K562 (cell line): ENCODE results near the gene UBE2J2. TPM values are rescaled to one million over a fixed set of nuclear protein-coding genes. Genes with fewer than 3 reads are reported as not detected.

Experiments
- ATAC-seq: fragments of 200-7000 bp; cut with Tn5 transposase; 3 replicates; pipeline ENCODE4 v1.9.1; 2020; ENCODE audit warnings: moderate library complexity
- BruUV-seq: library from RNA; stranded (reverse); fragments of 400-500 nt; replicated peaks from 2 replicates; lab custom pipeline; 2021; lab: Mats Ljungman, UMichigan
- CTCF ChIA-PET: fragments of 300-600 bp; formaldehyde crosslinking; extraction: SDS; loops from one replicate; lab custom pipeline; 2021; ENCODE audit warnings: low intra/inter-chr PET ratio; lab: Yijun Ruan, JAX
- POLR2A ChIA-PET: fragments of 300-600, 350-650 bp; sonication (Branson Sonifier 250); formaldehyde crosslinking; extraction: SDS; loops from one replicate; lab custom pipeline; 2021; ENCODE audit warnings: antibody characterized with exemption, inconsistent platforms; lab: Yijun Ruan, JAX
- DNase-seq, 4 experiments: peaks; one replicate each; pipeline versions ENCODE4 v3.0.0 to v3.0.0-alpha.2; 2011 to 2018; ENCODE audit warnings: low spot score in 3 of 4, mixed read lengths in 3 of 4; ENCODE audit errors: extremely low read depth in 1 of 4
- FAIRE-seq: peaks from 2 replicates; lab custom pipeline; 2011; peaks lifted over from hg19 to GRCh38; lab: Jason Lieb, UNC
- H2AFZ ChIP-seq: 2 replicates; pipeline ENCODE4 v1.6.0; 2011; ENCODE audit warnings: low read depth, low read length, control low read depth, inconsistent platforms
- H3K27ac ChIP-seq: fragments of 200-600 bp; 3 replicates; pipeline ENCODE4 v1.8.0; 2011; ENCODE audit warnings: low read depth, mild to moderate bottlenecking, control low read depth, inconsistent platforms, low read length, moderate library complexity, mixed read lengths; ENCODE audit errors: extremely low read depth
- H3K27me3 ChIP-seq, 2 experiments: fragments of 300-600 bp in 1 of 2; 2 replicates in 1 of 2; 3 replicates in 1 of 2; pipeline versions ENCODE4 v1.6.0 to v1.8.0; 2011; ENCODE audit warnings: inconsistent platforms in 2 of 2, low read length in 2 of 2, mild to moderate bottlenecking in 1 of 2, mixed read lengths in 1 of 2, moderate library complexity in 1 of 2; ENCODE audit not compliant: control insufficient read depth in 2 of 2, insufficient read depth in 2 of 2
- H3K36me3 ChIP-seq: fragments of 300-600 bp; 3 replicates; pipeline ENCODE4 v1.8.0; 2011; ENCODE audit warnings: mild to moderate bottlenecking, low read length, inconsistent platforms; ENCODE audit not compliant: control insufficient read depth, insufficient read depth
- H3K4me1 ChIP-seq, 2 experiments: fragments of 200-600 bp in 1 of 2; replicated peaks in 1 of 2; 2 replicates in 1 of 2; 3 replicates in 1 of 2; pipeline versions ENCODE4 v1.5.1 to v1.8.0; 2011; ENCODE audit warnings: inconsistent platforms in 2 of 2, low read length in 2 of 2, mild to moderate bottlenecking in 1 of 2, mixed read lengths in 1 of 2, moderate library complexity in 1 of 2; ENCODE audit not compliant: control insufficient read depth in 2 of 2, insufficient read depth in 2 of 2
- H3K4me2 ChIP-seq: 2 replicates; pipeline ENCODE4 v1.6.1; 2011; ENCODE audit warnings: low read length, control low read depth, inconsistent platforms, mixed read lengths; ENCODE audit not compliant: insufficient read depth
- H3K4me3 ChIP-seq: fragments of 200-600 bp; sonication (generic), shearing (Covaris generic); 2 replicates; pipeline ENCODE4 v1.5.1; 2016; ENCODE audit warnings: control low read depth, inconsistent platforms
- H3K79me2 ChIP-seq: fragments of 200-600 bp; 3 replicates; pipeline ENCODE4 v1.8.0; 2011; ENCODE audit warnings: low read length, inconsistent platforms; ENCODE audit not compliant: control insufficient read depth, insufficient read depth
- H3K9ac ChIP-seq, 2 experiments: 2 replicates each; pipeline versions ENCODE4 v1.6.0 to v1.6.1; 2011; ENCODE audit warnings: low read depth in 2 of 2, low read length in 2 of 2, control low read depth in 1 of 2, inconsistent platforms in 1 of 2, mild to moderate bottlenecking in 1 of 2, mixed read lengths in 1 of 2; ENCODE audit not compliant: insufficient read depth in 1 of 2
- H3K9me1 ChIP-seq: one replicate; pipeline ENCODE4 v1.6.0; 2011; ENCODE audit warnings: inconsistent platforms, mild to moderate bottlenecking, low read length, moderate library complexity; ENCODE audit not compliant: control insufficient read depth, insufficient read depth
- H3K9me3 ChIP-seq: replicated peaks from 2 replicates; pipeline ENCODE4 v1.5.1; 2011; ENCODE audit warnings: low read depth, low read length, inconsistent platforms; ENCODE audit not compliant: control insufficient read depth, insufficient read depth
- H4K20me1 ChIP-seq: replicated peaks from 2 replicates; pipeline ENCODE4 v1.6.1; 2011; ENCODE audit warnings: low read length, inconsistent platforms, mixed read lengths; ENCODE audit not compliant: control insufficient read depth, insufficient read depth
- CBFA2T2 ChIP-seq: fragments of 450-650 bp; conservative IDR thresholded peaks from 2 replicates; pipeline ENCODE4 v1.6.1; 2017; ENCODE audit warnings: mild to moderate bottlenecking
- E2F5 ChIP-seq: sonication (generic); formaldehyde crosslinking; IDR thresholded peaks from 2 replicates; pipeline ENCODE4 v1.8.0; 2022; ENCODE audit warnings: mild to moderate bottlenecking, missing genetic modification reagents
- FOXA1 ChIP-seq: fragments of 450-650 bp; IDR thresholded peaks from 2 replicates; pipeline ENCODE4 v1.6.1; 2016; ENCODE audit warnings: mild to moderate bottlenecking, borderline replicate concordance
- MAX ChIP-seq: sonication (generic); formaldehyde crosslinking; IDR thresholded peaks from 2 replicates; pipeline ENCODE4 v1.9.0; 2022; ENCODE audit warnings: mild to moderate bottlenecking, missing genetic modification reagents
- POLR2A ChIP-seq: fragments of 450-650 bp; conservative IDR thresholded peaks from 2 replicates; pipeline ENCODE4 v1.6.1; 2016
- ZC3H4 ChIP-seq: sonication (generic); formaldehyde crosslinking; IDR thresholded peaks from 2 replicates; pipeline ENCODE4 v1.9.0; 2021; ENCODE audit warnings: missing genetic modification reagents, borderline replicate concordance
- WGBS: fragments of 100-300 bp; shearing (Covaris generic); methylation state at CpG from one replicate; pipeline ENCODE4 v1.1.6; 2016; ENCODE audit warnings: low coverage, mixed read lengths; ENCODE audit not compliant: insufficient coverage; ENCODE audit errors: missing lambda C conversion rate; 5-methylcytosine and 5-hydroxymethylcytosine counted together
- in situ Hi-C: fragments of 300-500 bp; cut with MboI; formaldehyde crosslinking; loops from 4 replicates; pipeline ENCODE4 v1.15.0; 2018; ENCODE audit warnings: inconsistent platforms, mixed read lengths
- intact Hi-C: fragments of 100-400 bp; cut with micrococcal nuclease; formaldehyde crosslinking; loops from 2 replicates; pipeline ENCODE4 v1.14.2; 2022
- polyA plus RNA-seq, 8 experiments: library from polyadenylated mRNA; depleted of rRNA in 4 of 8; stranded (reverse) in 5 of 8; unstranded in 3 of 8; fragments of >200 nt; fragmentation: Nextera tagmentation in 2 of 8; fragmentation: Illumina TruSeq in 1 of 8; extraction: Ambion mirVana in 2 of 8; extraction: Trizol in 1 of 8; gene quantifications; 2 replicates each; pipeline versions ENCODE4 v1.2.1 to v1.2.3, GENCODE V29; 2011 to 2014; ENCODE audit warnings: inconsistent platforms in 1 of 8, missing spikeins in 1 of 8
- total RNA-seq, 7 experiments: library from RNA; depleted of rRNA in 6 of 7; stranded (reverse); fragments of >200 nt in 6 of 7; fragmentation: Illumina TruSeq in 2 of 7; extraction: Trizol in 2 of 7; gene quantifications; 2 replicates each; pipeline versions ENCODE4 v1.2.1 to v1.2.3, GENCODE V29; 2011 to 2021; ENCODE audit warnings: low replicate concordance in 1 of 7

Gene UBE2J2
- total and polyA plus RNA-seq, 9 of the 15 experiments (the other 6 are each of a cell fraction or from before 2014, with no cell fraction given): 0.93 to 112 (median 75.5) TPM

- BruUV-seq: no TSS peak
- Histone ChIP-seq H4K20me1 (peaks cover 15% of the 10 kb centered on the region; the same call in 1 of the 2 replicates), H3K79me2 (no peaks in the 10 kb centered on the region), H3K4me1 (peaks cover 5 to 77% of the 10 kb centered on the region in 2 experiments; a peak in 3 of 5 replicates), H3K4me3 (no peak overlapping the region), H3K9me3 (no peaks in the 10 kb centered on the region), H3K9ac (no peak overlapping the region), H3K36me3 (peaks cover 17% of the 10 kb centered on the region; the same call in 1 of the 3 replicates), H3K27me3 (no peaks in the 10 kb centered on the region), H2AFZ (no peak overlapping the region), H3K9me1 (peaks cover 24% of the 10 kb centered on the region), H3K4me2 (no peak overlapping the region), H3K27ac (no peak overlapping the region)
- CTCF ChIA-PET: no interaction called here
- 89% methylated on average over 46 of the region's 62 CpGs for WGBS
- DNase-seq: no peak
- POLR2A ChIA-PET: interaction anchor here (0.8 kb wide), 1 partner anchor 75 kb away, joined by 3 read pairs; no protein-coding TSS in a partner anchor
- intact Hi-C loops: loop anchor here (10.0 kb wide), 1 partner anchor 312 kb away; the partner anchor contains the start of gene PERM1
- ATAC-seq: no peak
- TF ChIP-seq POLR2A (0 out of 2 replicates have a peak, but pooled peaks have one; percentile 18), CBFA2T2 (no peak), E2F5 (CRISPR knock-in tag) (no peak), FOXA1 (no peak), MAX (CRISPR knock-in tag) (peak; percentile 19; the same call in 1 of the 2 replicates), ZC3H4 (CRISPR knock-in tag) (no peak)
- in situ Hi-C loops: no loop called here
- FAIRE-seq: no peak
These were observed 22.7 kb upstream of the UBE2J2 start for GRCh38 chr1:1296070-1297061.
